Endothelial cell of umbilical vein (primary cell): ENCODE data around the gene TNRC6C. TPM values are rescaled to one million over a fixed set of nuclear protein-coding genes. Genes with fewer than 3 reads are reported as not detected.

Experiments used
- BruUV-seq: library from RNA; stranded (reverse); fragments of 400-500 nt; replicated peaks from 2 replicates; lab custom pipeline; 2021; lab: Mats Ljungman, UMichigan
- CTCF ChIA-PET: fragments of 300-600, 350-600 bp; sonication (Branson Sonifier 250); formaldehyde crosslinking; loops from one replicate; lab custom pipeline; 2021; ENCODE audit warnings: antibody characterized with exemption, inconsistent platforms; lab: Charles Lee
- POLR2A ChIA-PET: fragments of 300-600, 350-600 bp; sonication (Branson Sonifier 250); formaldehyde crosslinking; loops from one replicate; lab custom pipeline; 2021; ENCODE audit warnings: antibody characterized with exemption, inconsistent platforms; lab: Charles Lee
- DNase-seq: peaks from one replicate; pipeline ENCODE4 v3.0.0-alpha.2; 2011; ENCODE audit warnings: low read depth, low spot score
- FAIRE-seq: peaks from 2 replicates; lab custom pipeline; 2011; peaks lifted over from hg19 to GRCh38; lab: Jason Lieb, UNC
- H2AFZ ChIP-seq: 2 replicates; pipeline ENCODE4 v1.6.0; 2012; ENCODE audit warnings: low read depth, low read length, control low read depth, inconsistent platforms
- H3K27ac ChIP-seq: 2 replicates; pipeline ENCODE4 v1.5.1; 2011; ENCODE audit warnings: low read depth, mild to moderate bottlenecking, control low read depth, low read length, moderate library complexity; ENCODE audit not compliant: insufficient read depth
- H3K27me3 ChIP-seq, 2 experiments: 2 replicates each; pipeline versions ENCODE4 v1.6.0 to v1.6.1; 2011; ENCODE audit warnings: low read length in 2 of 2, mixed read lengths in 1 of 2; ENCODE audit not compliant: control insufficient read depth in 2 of 2, insufficient read depth in 2 of 2
- H3K36me3 ChIP-seq, 2 experiments: 2 replicates in 1 of 2; 3 replicates in 1 of 2; pipeline ENCODE4 v1.5.1; 2011; ENCODE audit warnings: low read length in 2 of 2, mild to moderate bottlenecking in 1 of 2, moderate library complexity in 1 of 2; ENCODE audit not compliant: control insufficient read depth in 2 of 2, insufficient read depth in 2 of 2; ENCODE audit errors: extremely low read depth in 1 of 2
- H3K4me1 ChIP-seq: 3 replicates; pipeline ENCODE4 v1.5.1; 2011; ENCODE audit warnings: mild to moderate bottlenecking, low read length; ENCODE audit not compliant: control insufficient read depth, insufficient read depth; ENCODE audit errors: extremely low read depth
- H3K4me2 ChIP-seq: 2 replicates; pipeline ENCODE4 v1.6.1; 2011; ENCODE audit warnings: low read length, control low read depth, mixed read lengths; ENCODE audit not compliant: insufficient read depth
- H3K4me3 ChIP-seq, 3 experiments: fragments of 200-600 bp in 1 of 3; sonication (generic), shearing (Covaris generic) in 1 of 3; replicated peaks in 1 of 3; 2 replicates each; pipeline ENCODE4 v1.5.1; 2011 to 2016; ENCODE audit warnings: control low read depth in 3 of 3, low read length in 3 of 3, mild to moderate bottlenecking in 2 of 3, inconsistent platforms in 1 of 3, low read depth in 1 of 3, moderate library complexity in 1 of 3; ENCODE audit not compliant: insufficient read depth in 1 of 3
- H3K79me2 ChIP-seq: 2 replicates; pipeline ENCODE4 v1.6.0; 2012; ENCODE audit warnings: low read length, inconsistent platforms; ENCODE audit not compliant: control insufficient read depth, insufficient read depth
- H3K9ac ChIP-seq: replicated peaks from 2 replicates; pipeline ENCODE3; 2011; ENCODE audit warnings: low read length, control low read depth; ENCODE audit not compliant: insufficient read depth; ENCODE audit errors: extremely low read depth
- H3K9me1 ChIP-seq: replicated peaks from 3 replicates; pipeline ENCODE4 v1.6.0; 2011; ENCODE audit warnings: mild to moderate bottlenecking, low read length; ENCODE audit not compliant: control insufficient read depth, insufficient read depth; ENCODE audit errors: extremely low read depth
- H3K9me3 ChIP-seq: replicated peaks from 2 replicates; pipeline ENCODE4 v1.5.1; 2012; ENCODE audit warnings: low read length, inconsistent platforms; ENCODE audit not compliant: control insufficient read depth, insufficient read depth
- H4K20me1 ChIP-seq: replicated peaks from 2 replicates; pipeline ENCODE3; 2011; ENCODE audit warnings: mild to moderate bottlenecking, low read length; ENCODE audit not compliant: control insufficient read depth, insufficient read depth; ENCODE audit errors: extremely low read depth
- CTCF ChIP-seq, 2 donors: IDR thresholded peaks; 1 replicate in 1 of 2; 2 replicates in 1 of 2; pipeline ENCODE4 v1.5.1; 2011; ENCODE audit warnings: low read length in 2 of 2, mild to moderate bottlenecking in 2 of 2, moderate library complexity in 2 of 2, control low read depth in 1 of 2, inconsistent platforms in 1 of 2, low read depth in 1 of 2; ENCODE audit not compliant: insufficient read depth in 1 of 2; ENCODE audit errors: extremely low read depth in 1 of 2
- EZH2 ChIP-seq: IDR thresholded peaks from 2 replicates; pipeline ENCODE4 v1.6.1; 2012; ENCODE audit warnings: borderline replicate concordance, low read depth, mild to moderate bottlenecking, moderate library complexity, low read length, inconsistent platforms; ENCODE audit not compliant: severe bottlenecking
- FOS ChIP-seq: IDR thresholded peaks from 2 replicates; pipeline ENCODE4 v1.6.1; 2011; ENCODE audit warnings: mild to moderate bottlenecking, low read length, moderate library complexity, borderline replicate concordance; ENCODE audit not compliant: insufficient read depth
- GATA2 ChIP-seq: IDR thresholded peaks from 2 replicates; pipeline ENCODE4 v1.7.0; 2011; ENCODE audit warnings: low read depth, mild to moderate bottlenecking, moderate library complexity, mixed read lengths, low read length; ENCODE audit not compliant: insufficient read length, insufficient read depth
- JUN ChIP-seq: IDR thresholded peaks from 2 replicates; pipeline ENCODE4 v1.6.1; 2011; ENCODE audit warnings: borderline replicate concordance, low read depth; ENCODE audit not compliant: insufficient read length, insufficient read depth
- MAX ChIP-seq: IDR thresholded peaks from 2 replicates; pipeline ENCODE4 v1.6.1; 2011; ENCODE audit not compliant: insufficient read depth, insufficient read length
- MYC ChIP-seq: IDR thresholded peaks from one replicate; pipeline ENCODE4 v1.6.1; 2011; ENCODE audit warnings: mild to moderate bottlenecking, low read depth, low read length
- POLR2A ChIP-seq: IDR thresholded peaks from 2 replicates; pipeline ENCODE4 v1.6.1; 2012; ENCODE audit warnings: low read depth, mild to moderate bottlenecking, control low read depth, low read length
- POLR2AphosphoS5 ChIP-seq: IDR thresholded peaks from 2 replicates; pipeline ENCODE4 v1.6.1; 2012; ENCODE audit warnings: low read depth, mild to moderate bottlenecking, control low read depth, low read length, moderate library complexity; ENCODE audit not compliant: insufficient read depth
- dilution Hi-C: fragments of 300-500 bp; cut with MboI; formaldehyde crosslinking; loops from one replicate; pipeline ENCODE4 v1.15.0; 2019; ENCODE audit warnings: low sequenced_read_pairs; ENCODE audit not compliant: extremely low pct_ligation_motif_present
- intact Hi-C: fragments of 100-400 bp; cut with micrococcal nuclease; formaldehyde crosslinking; loops from one replicate; pipeline ENCODE4 v1.10.0; 2022
- polyA plus RNA-seq, 4 experiments: library from polyadenylated mRNA; depleted of rRNA in 3 of 4; stranded (reverse) in 3 of 4; unstranded in 1 of 4; fragments of >200 nt; gene quantifications; 2 replicates each; pipeline versions ENCODE4 v1.2.1 to v1.2.3, GENCODE V29; 2011 to 2012; ENCODE audit warnings: missing spikeins in 1 of 4
- total RNA-seq: library from RNA; stranded (reverse); gene quantifications from 2 replicates; pipeline ENCODE4 v1.2.3, GENCODE V29; 2021

TNRC6C gene
- total and polyA plus RNA-seq, 2 donors (not counting 3 experiments of a cell fraction or from before 2014, with no cell fraction given), result 2.1 to 17.5 TPM

- Histone ChIP-seq H3K9me3 (no peaks in the 10 kb centered on the region), H3K27ac (no peak overlapping the region), H3K79me2 (peaks cover 18% of the 10 kb centered on the region), H3K36me3 (no peaks in the 10 kb centered on the region), H3K27me3 (no peaks in the 10 kb centered on the region), H3K4me1 (peaks cover 3% of the 10 kb centered on the region), H2AFZ (no peak overlapping the region), H3K4me2 (no peak overlapping the region), H3K9me1 (no peaks in the 10 kb centered on the region), H4K20me1 (peaks cover 11% of the 10 kb centered on the region), H3K9ac (no peak overlapping the region), H3K4me3 (no peak overlapping the region)
- CTCF ChIA-PET, result interaction anchor here (0.7 to 2.3 kb wide), 4 partner anchors 23 to 69 kb away, joined by 3 to 17 read pairs (median 6); no protein-coding TSS in a partner anchor
- POLR2A ChIA-PET, result no interaction called here
- intact Hi-C loops, result no loop called here
- dilution Hi-C loops, result no loop called here
- TF ChIP-seq CTCF (IDR thresholded peaks at IDR 0.05; ENCODE audit: extremely low read depth in 1 of 2, insufficient read depth in 1 of 2, low read depth in 1 of 2, low read length in 2 of 2), result no peak
- TF ChIP-seq MAX, result no peak
- TF ChIP-seq MYC, result no peak
- TF ChIP-seq POLR2A, result no peak
- no peak for TF ChIP-seq EZH2
- TF ChIP-seq GATA2, result no peak
- TF ChIP-seq POLR2AphosphoS5, result no peak
- no peak for TF ChIP-seq JUN
- no peak for TF ChIP-seq FOS
- FAIRE-seq (no peak), DNase-seq (no peak)
- no TSS peak for BruUV-seq
Observed at GRCh38 chr17:77965352-77965751, 6.8 kb downstream of the TNRC6C start.
